HEK293 (cell line): Measurements from ENCODE around the gene UTP15.

ENCODE experiments used
- BCL11A ChIP-seq: fragments of 450-650 bp; formaldehyde crosslinking; IDR thresholded peaks from 2 replicates; pipeline ENCODE4 v1.5.1; 2016; ENCODE audit warnings: low read depth, missing biosample characterization, missing genetic modification characterization
- MEIS1 ChIP-seq: sonication (generic); formaldehyde crosslinking; IDR thresholded peaks from 2 replicates; pipeline ENCODE4 v1.8.1; 2022; ENCODE audit warnings: missing genetic modification reagents, mild to moderate bottlenecking, borderline replicate concordance
- SALL2 ChIP-seq: fragments of 450-650 bp; formaldehyde crosslinking; IDR thresholded peaks from 2 replicates; pipeline ENCODE4 v1.5.0; 2017; ENCODE audit warnings: missing biosample characterization, mild to moderate bottlenecking, missing genetic modification characterization, borderline replicate concordance
- SETDB1 ChIP-seq: IDR thresholded peaks from one replicate; pipeline ENCODE4 v1.6.1; 2017; ENCODE audit warnings: mild to moderate bottlenecking, low read length, moderate library complexity, mixed read lengths; ENCODE audit not compliant: insufficient read length
- SP3 ChIP-seq: fragments of 450-650 bp; formaldehyde crosslinking; IDR thresholded peaks from 2 replicates; pipeline ENCODE4 v1.5.1; 2016; ENCODE audit warnings: missing biosample characterization, missing genetic modification characterization
- SP7 ChIP-seq: fragments of 450-650 bp; formaldehyde crosslinking; IDR thresholded peaks from 2 replicates; pipeline ENCODE4 v1.5.1; 2016; ENCODE audit warnings: missing biosample characterization, missing genetic modification characterization
- WT1 ChIP-seq: fragments of 450-650 bp; formaldehyde crosslinking; IDR thresholded peaks from 2 replicates; pipeline ENCODE4 v1.5.1; 2016; ENCODE audit warnings: missing biosample characterization, missing genetic modification characterization
- YY2 ChIP-seq: fragments of 450-650 bp; formaldehyde crosslinking; IDR thresholded peaks from 2 replicates; pipeline ENCODE4 v1.5.1; 2016; ENCODE audit warnings: missing biosample characterization, missing genetic modification characterization
- ZBTB17 ChIP-seq: fragments of 450-650 bp; formaldehyde crosslinking; IDR thresholded peaks from 2 replicates; pipeline ENCODE4 v1.5.1; 2016; ENCODE audit warnings: missing biosample characterization, missing genetic modification characterization
- ZBTB20 ChIP-seq: fragments of 450-650 bp; formaldehyde crosslinking; IDR thresholded peaks from 2 replicates; pipeline ENCODE4 v1.5.1; 2016; ENCODE audit warnings: missing biosample characterization, missing genetic modification characterization
- ZBTB21 ChIP-seq: fragments of 450-650 bp; formaldehyde crosslinking; IDR thresholded peaks from 2 replicates; pipeline ENCODE4 v1.5.1; 2017; ENCODE audit warnings: missing biosample characterization, missing genetic modification characterization
- ZBTB8A ChIP-seq: fragments of 450-650 bp; formaldehyde crosslinking; IDR thresholded peaks from 2 replicates; pipeline ENCODE4 v1.5.1; 2016; ENCODE audit warnings: missing biosample characterization, missing genetic modification characterization
- ZFHX2 ChIP-seq: fragments of 450-650 bp; formaldehyde crosslinking; conservative IDR thresholded peaks from 2 replicates; pipeline ENCODE4 v1.5.1; 2016; ENCODE audit warnings: missing biosample characterization, missing genetic modification characterization
- ZFP37 ChIP-seq: fragments of 450-650 bp; formaldehyde crosslinking; IDR thresholded peaks from 2 replicates; pipeline ENCODE4 v1.5.1; 2016; ENCODE audit warnings: missing biosample characterization, missing genetic modification characterization
- ZNF184 ChIP-seq: fragments of 450-650 bp; IDR thresholded peaks from 2 replicates; pipeline ENCODE4 v1.5.1; 2018; ENCODE audit warnings: missing biosample characterization, mild to moderate bottlenecking, missing genetic modification characterization
- ZNF2 ChIP-seq: fragments of 450-650 bp; formaldehyde crosslinking; IDR thresholded peaks from 2 replicates; pipeline ENCODE4 v1.5.1; 2016; ENCODE audit warnings: missing biosample characterization, missing genetic modification characterization
- ZNF544 ChIP-seq: fragments of 450-650 bp; formaldehyde crosslinking; IDR thresholded peaks from 2 replicates; pipeline ENCODE4 v1.5.0; 2017; ENCODE audit warnings: missing biosample characterization, missing genetic modification characterization
- ZNF560 ChIP-seq: fragments of 450-650 bp; formaldehyde crosslinking; IDR thresholded peaks from 2 replicates; pipeline ENCODE4 v1.5.1; 2017; ENCODE audit warnings: missing biosample characterization, missing genetic modification characterization, borderline replicate concordance
- ZNF561 ChIP-seq: fragments of 450-650 bp; IDR thresholded peaks from 2 replicates; pipeline ENCODE4 v1.5.1; 2018; ENCODE audit warnings: missing biosample characterization, missing genetic modification characterization, borderline replicate concordance
- ZNF707 ChIP-seq: fragments of 450-650 bp; formaldehyde crosslinking; IDR thresholded peaks from 2 replicates; pipeline ENCODE4 v1.5.1; 2016; ENCODE audit warnings: missing biosample characterization, missing genetic modification characterization
- ZNF785 ChIP-seq: fragments of 450-650 bp; formaldehyde crosslinking; IDR thresholded peaks from 2 replicates; pipeline ENCODE4 v1.5.1; 2016; ENCODE audit warnings: missing biosample characterization, missing genetic modification characterization
- ZNF791 ChIP-seq: fragments of 450-650 bp; formaldehyde crosslinking; IDR thresholded peaks from 2 replicates; pipeline ENCODE4 v1.5.1; 2016; ENCODE audit warnings: missing biosample characterization, missing genetic modification characterization
- ZNF843 ChIP-seq: fragments of 450-650 bp; formaldehyde crosslinking; IDR thresholded peaks from 2 replicates; pipeline ENCODE4 v1.5.1; 2016; ENCODE audit warnings: missing biosample characterization, missing genetic modification characterization
- ZSCAN30 ChIP-seq: fragments of 450-650 bp; IDR thresholded peaks from 2 replicates; pipeline ENCODE4 v1.5.1; 2018; ENCODE audit warnings: missing biosample characterization, mild to moderate bottlenecking, missing genetic modification characterization, moderate library complexity
- TF ChIP-seq, protein P1 (sequence below): fragments of 450-650 bp; formaldehyde crosslinking; conservative IDR thresholded peaks from 2 replicates; pipeline ENCODE4 v1.5.1; 2016; ENCODE audit warnings: low read depth, missing biosample characterization, missing genetic modification characterization
- TF ChIP-seq, protein P2 (sequence below): fragments of 450-650 bp; formaldehyde crosslinking; IDR thresholded peaks from 2 replicates; pipeline ENCODE4 v1.5.1; 2017; ENCODE audit warnings: missing biosample characterization, missing genetic modification characterization
- TF ChIP-seq, protein P3 (sequence below): fragments of 450-650 bp; formaldehyde crosslinking; IDR thresholded peaks from 2 replicates; pipeline ENCODE4 v1.5.0; 2017; ENCODE audit warnings: missing biosample characterization, missing genetic modification characterization, borderline replicate concordance
- TF ChIP-seq, protein P4 (sequence below): fragments of 450-650 bp; formaldehyde crosslinking; IDR thresholded peaks from 2 replicates; pipeline ENCODE4 v1.5.1; 2016; ENCODE audit warnings: missing biosample characterization, missing genetic modification characterization
- TF ChIP-seq, protein P5 (sequence below): IDR thresholded peaks from 2 replicates; pipeline ENCODE4 v1.6.1; 2011; ENCODE audit warnings: mild to moderate bottlenecking, low read depth, low read length, borderline replicate concordance

UTP15 gene

DNA sequence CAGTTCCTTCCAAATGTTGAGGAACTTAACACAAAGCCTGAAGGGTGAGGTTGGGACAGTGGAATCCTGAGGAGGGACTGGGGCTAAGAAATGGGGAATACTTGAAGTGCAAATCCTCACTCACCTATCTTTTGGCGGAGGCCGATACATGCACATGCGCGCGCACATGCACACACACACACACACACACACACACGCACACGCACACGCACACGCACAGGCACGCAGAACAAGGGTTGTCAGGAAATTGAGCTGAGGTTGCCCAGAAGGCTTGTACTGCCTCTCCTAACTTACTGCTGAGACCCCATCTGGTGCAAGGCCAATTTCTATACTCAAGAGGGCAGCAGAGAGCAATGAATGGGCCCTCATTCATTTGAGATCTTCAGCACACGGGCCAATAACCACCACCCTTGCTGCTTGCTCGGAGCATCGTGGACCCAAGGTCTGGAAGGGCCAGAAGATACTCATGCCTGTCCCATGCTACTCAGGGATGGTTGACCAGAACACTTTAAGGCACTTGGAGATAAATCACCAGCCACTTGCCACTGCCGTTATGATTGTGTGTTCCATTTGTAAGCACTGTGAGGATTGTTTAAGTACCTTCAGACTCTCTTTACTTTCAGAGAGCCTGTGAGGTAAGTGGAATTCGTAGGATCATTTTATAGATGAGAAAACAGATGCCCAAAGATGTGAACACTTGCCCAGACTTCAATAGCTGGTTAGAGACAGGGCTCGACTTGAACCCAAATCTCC is 45.8 kb upstream of the UTP15 start (continued):
- TF ChIP-seq, protein P1, sequence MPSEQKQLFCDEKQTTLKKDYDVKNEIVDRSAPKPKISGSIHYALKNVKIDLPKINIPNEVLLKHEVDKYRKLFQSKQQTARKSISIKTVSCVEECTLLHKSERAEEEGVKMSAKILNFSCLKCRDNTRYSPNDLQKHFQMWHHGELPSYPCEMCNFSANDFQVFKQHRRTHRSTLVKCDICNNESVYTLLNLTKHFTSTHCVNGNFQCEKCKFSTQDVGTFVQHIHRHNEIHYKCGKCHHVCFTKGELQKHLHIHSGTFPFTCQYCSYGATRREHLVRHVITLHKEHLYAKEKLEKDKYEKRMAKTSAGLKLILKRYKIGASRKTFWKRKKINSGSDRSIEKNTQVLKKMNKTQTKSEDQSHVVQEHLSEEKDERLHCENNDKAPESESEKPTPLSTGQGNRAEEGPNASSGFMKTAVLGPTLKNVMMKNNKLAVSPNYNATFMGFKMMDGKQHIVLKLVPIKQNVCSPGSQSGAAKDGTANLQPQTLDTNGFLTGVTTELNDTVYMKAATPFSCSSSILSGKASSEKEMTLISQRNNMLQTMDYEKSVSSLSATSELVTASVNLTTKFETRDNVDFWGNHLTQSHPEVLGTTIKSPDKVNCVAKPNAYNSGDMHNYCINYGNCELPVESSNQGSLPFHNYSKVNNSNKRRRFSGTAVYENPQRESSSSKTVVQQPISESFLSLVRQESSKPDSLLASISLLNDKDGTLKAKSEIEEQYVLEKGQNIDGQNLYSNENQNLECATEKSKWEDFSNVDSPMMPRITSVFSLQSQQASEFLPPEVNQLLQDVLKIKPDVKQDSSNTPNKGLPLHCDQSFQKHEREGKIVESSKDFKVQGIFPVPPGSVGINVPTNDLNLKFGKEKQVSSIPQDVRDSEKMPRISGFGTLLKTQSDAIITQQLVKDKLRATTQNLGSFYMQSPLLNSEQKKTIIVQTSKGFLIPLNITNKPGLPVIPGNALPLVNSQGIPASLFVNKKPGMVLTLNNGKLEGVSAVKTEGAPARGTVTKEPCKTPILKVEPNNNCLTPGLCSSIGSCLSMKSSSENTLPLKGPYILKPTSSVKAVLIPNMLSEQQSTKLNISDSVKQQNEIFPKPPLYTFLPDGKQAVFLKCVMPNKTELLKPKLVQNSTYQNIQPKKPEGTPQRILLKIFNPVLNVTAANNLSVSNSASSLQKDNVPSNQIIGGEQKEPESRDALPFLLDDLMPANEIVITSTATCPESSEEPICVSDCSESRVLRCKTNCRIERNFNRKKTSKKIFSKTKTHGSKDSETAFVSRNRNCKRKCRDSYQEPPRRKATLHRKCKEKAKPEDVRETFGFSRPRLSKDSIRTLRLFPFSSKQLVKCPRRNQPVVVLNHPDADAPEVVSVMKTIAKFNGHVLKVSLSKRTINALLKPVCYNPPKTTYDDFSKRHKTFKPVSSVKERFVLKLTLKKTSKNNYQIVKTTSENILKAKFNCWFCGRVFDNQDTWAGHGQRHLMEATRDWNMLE (tag by site-specific recombination), result 0 out of 2 replicates have a peak, but pooled peaks have one; percentile 17
- no peak for TF ChIP-seq ZBTB21 (tag by site-specific recombination)
- TF ChIP-seq ZFP37 (tag by site-specific recombination), result 0 out of 2 replicates have a peak, but pooled peaks have one; percentile 59
- TF ChIP-seq ZBTB17 (tag by site-specific recombination), result peak; percentile 74
- TF ChIP-seq SALL2 (tag by site-specific recombination), result no peak
- TF ChIP-seq BCL11A (tag by site-specific recombination), result no peak
- no peak for TF ChIP-seq ZNF560
- TF ChIP-seq ZNF707 (tag by site-specific recombination), result no peak
- no peak for TF ChIP-seq YY2 (tag by site-specific recombination)
- TF ChIP-seq ZNF184 (tag by site-specific recombination), result 0 out of 2 replicates have a peak, but pooled peaks have one; percentile 32
- TF ChIP-seq ZSCAN30 (tag by site-specific recombination), result no peak
- TF ChIP-seq, protein P2, sequence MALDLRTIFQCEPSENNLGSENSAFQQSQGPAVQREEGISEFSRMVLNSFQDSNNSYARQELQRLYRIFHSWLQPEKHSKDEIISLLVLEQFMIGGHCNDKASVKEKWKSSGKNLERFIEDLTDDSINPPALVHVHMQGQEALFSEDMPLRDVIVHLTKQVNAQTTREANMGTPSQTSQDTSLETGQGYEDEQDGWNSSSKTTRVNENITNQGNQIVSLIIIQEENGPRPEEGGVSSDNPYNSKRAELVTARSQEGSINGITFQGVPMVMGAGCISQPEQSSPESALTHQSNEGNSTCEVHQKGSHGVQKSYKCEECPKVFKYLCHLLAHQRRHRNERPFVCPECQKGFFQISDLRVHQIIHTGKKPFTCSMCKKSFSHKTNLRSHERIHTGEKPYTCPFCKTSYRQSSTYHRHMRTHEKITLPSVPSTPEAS, result peak; percentile 97
- no peak for TF ChIP-seq SP3
- TF ChIP-seq ZNF2 (tag by site-specific recombination), result peak; percentile 82; the same call in 1 of the 2 replicates
- TF ChIP-seq, protein P3, sequence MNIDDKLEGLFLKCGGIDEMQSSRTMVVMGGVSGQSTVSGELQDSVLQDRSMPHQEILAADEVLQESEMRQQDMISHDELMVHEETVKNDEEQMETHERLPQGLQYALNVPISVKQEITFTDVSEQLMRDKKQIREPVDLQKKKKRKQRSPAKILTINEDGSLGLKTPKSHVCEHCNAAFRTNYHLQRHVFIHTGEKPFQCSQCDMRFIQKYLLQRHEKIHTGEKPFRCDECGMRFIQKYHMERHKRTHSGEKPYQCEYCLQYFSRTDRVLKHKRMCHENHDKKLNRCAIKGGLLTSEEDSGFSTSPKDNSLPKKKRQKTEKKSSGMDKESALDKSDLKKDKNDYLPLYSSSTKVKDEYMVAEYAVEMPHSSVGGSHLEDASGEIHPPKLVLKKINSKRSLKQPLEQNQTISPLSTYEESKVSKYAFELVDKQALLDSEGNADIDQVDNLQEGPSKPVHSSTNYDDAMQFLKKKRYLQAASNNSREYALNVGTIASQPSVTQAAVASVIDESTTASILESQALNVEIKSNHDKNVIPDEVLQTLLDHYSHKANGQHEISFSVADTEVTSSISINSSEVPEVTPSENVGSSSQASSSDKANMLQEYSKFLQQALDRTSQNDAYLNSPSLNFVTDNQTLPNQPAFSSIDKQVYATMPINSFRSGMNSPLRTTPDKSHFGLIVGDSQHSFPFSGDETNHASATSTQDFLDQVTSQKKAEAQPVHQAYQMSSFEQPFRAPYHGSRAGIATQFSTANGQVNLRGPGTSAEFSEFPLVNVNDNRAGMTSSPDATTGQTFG (tag by site-specific recombination), result no peak
- peak; percentile 59 for TF ChIP-seq ZFHX2 (tag by site-specific recombination)
- TF ChIP-seq, protein P4, sequence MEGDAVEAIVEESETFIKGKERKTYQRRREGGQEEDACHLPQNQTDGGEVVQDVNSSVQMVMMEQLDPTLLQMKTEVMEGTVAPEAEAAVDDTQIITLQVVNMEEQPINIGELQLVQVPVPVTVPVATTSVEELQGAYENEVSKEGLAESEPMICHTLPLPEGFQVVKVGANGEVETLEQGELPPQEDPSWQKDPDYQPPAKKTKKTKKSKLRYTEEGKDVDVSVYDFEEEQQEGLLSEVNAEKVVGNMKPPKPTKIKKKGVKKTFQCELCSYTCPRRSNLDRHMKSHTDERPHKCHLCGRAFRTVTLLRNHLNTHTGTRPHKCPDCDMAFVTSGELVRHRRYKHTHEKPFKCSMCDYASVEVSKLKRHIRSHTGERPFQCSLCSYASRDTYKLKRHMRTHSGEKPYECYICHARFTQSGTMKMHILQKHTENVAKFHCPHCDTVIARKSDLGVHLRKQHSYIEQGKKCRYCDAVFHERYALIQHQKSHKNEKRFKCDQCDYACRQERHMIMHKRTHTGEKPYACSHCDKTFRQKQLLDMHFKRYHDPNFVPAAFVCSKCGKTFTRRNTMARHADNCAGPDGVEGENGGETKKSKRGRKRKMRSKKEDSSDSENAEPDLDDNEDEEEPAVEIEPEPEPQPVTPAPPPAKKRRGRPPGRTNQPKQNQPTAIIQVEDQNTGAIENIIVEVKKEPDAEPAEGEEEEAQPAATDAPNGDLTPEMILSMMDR, result peak; percentile 92
- TF ChIP-seq ZBTB20 (tag by site-specific recombination), result no peak
- TF ChIP-seq SP7 (tag by site-specific recombination), result peak; percentile 65
- TF ChIP-seq, protein P5, sequence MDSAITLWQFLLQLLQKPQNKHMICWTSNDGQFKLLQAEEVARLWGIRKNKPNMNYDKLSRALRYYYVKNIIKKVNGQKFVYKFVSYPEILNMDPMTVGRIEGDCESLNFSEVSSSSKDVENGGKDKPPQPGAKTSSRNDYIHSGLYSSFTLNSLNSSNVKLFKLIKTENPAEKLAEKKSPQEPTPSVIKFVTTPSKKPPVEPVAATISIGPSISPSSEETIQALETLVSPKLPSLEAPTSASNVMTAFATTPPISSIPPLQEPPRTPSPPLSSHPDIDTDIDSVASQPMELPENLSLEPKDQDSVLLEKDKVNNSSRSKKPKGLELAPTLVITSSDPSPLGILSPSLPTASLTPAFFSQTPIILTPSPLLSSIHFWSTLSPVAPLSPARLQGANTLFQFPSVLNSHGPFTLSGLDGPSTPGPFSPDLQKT, result no peak
- TF ChIP-seq SETDB1, result no peak
- TF ChIP-seq MEIS1 (CRISPR knock-in tag), result no peak
- TF ChIP-seq ZNF561 (tag by site-specific recombination), result peak; percentile 26; the same call in 1 of the 2 replicates
- no peak for TF ChIP-seq ZBTB8A (tag by site-specific recombination)
- TF ChIP-seq ZNF843 (tag by site-specific recombination), result peak; percentile 54
- TF ChIP-seq ZNF791 (tag by site-specific recombination), result no peak
- 0 out of 2 replicates have a peak, but pooled peaks have one; percentile 14 for TF ChIP-seq WT1 (tag by site-specific recombination)
- 0 out of 2 replicates have a peak, but pooled peaks have one; percentile 35 for TF ChIP-seq ZNF785 (tag by site-specific recombination)
- TF ChIP-seq ZNF544 (tag by site-specific recombination), result no peak
